Measurements from ENCODE around the gene SNX30. TPM values are rescaled to one million over a fixed set of nuclear protein-coding genes. Genes with fewer than 3 reads are reported as not detected.

SNX30 gene
- total RNA-seq, 4 donors from 2014 or later = 18.2 to 46.4 (median 26.2) TPM

DNA sequence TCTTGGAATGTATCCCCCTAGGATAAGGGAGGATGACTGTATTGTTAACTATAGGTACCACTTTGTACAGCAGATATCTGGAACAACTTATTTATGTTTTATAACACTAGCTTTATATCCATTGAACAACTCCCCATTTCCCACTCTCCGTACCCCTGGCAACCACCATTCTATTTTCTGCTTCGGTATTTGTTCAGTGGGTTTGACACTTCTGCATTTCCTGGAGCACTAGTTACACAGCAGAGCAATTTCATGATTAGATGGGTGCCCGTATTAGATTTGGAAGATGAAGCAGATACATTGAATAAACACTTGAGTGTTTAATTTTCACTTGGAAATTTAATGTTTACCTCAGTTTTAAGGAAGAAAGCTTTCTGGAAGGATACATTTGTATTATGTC lies 72.7 kb downstream of the SNX30 start:
- peaks cover 0 to 7% (median 0%) of the 10 kb centered on the region in 3 donors for H3K36me3 ChIP-seq
- no peak overlapping the region for H3K27ac ChIP-seq
- H3K4me1 ChIP-seq = no peaks in the 10 kb centered on the region
- TF ChIP-seq, protein P1, sequence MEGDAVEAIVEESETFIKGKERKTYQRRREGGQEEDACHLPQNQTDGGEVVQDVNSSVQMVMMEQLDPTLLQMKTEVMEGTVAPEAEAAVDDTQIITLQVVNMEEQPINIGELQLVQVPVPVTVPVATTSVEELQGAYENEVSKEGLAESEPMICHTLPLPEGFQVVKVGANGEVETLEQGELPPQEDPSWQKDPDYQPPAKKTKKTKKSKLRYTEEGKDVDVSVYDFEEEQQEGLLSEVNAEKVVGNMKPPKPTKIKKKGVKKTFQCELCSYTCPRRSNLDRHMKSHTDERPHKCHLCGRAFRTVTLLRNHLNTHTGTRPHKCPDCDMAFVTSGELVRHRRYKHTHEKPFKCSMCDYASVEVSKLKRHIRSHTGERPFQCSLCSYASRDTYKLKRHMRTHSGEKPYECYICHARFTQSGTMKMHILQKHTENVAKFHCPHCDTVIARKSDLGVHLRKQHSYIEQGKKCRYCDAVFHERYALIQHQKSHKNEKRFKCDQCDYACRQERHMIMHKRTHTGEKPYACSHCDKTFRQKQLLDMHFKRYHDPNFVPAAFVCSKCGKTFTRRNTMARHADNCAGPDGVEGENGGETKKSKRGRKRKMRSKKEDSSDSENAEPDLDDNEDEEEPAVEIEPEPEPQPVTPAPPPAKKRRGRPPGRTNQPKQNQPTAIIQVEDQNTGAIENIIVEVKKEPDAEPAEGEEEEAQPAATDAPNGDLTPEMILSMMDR (IDR thresholded peaks at IDR 0.05) = no peak
- no peak for TF ChIP-seq POLR2A (IDR thresholded peaks at IDR 0.05)
- H3K9me3 ChIP-seq = no peaks in the 10 kb centered on the region
- no peak for DNase-seq
- H3K27me3 ChIP-seq = no peaks in the 10 kb centered on the region
- no peak overlapping the region for H3K4me3 ChIP-seq

DNA sequence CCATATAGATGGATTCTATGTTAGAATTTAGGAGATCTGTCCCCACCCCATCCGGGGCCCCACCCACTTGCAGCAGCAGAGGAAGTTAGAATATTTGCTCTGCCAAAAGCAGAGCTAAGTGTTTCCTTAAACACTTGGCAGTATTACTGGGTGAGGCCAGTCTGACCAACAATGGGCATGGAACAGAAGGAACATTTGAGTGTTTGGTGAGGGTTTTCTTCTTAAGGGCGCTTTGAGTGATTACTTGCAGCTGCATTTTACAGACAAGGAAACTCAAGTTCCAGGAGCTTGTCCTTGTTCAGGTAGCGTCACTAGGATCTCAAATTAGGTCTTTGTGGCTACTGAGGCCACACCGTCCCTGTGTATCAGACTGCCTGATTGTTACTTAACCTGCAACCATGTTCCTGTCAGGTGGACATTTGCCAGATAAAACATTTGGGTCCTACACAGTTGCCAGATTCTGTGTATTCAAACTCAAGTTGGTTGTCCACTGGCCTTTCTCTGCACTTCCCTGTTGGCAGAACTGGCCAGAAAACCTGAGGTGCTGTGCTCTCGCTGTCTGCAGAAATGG lies 80.8 kb downstream of the SNX30 start:
- DNase-seq = no peak
- H3K36me3 ChIP-seq = peaks cover 0 to 7% (median 0%) of the 10 kb centered on the region in 3 donors
- H3K4me3 ChIP-seq = no peak overlapping the region
- peak overlapping the region in 1 of 4 donors; percentile 42 for H3K27ac ChIP-seq
- peaks cover 0 to 19% (median 2%) of the 10 kb centered on the region in 4 donors for H3K4me1 ChIP-seq
- no peak for TF ChIP-seq POLR2A (IDR thresholded peaks at IDR 0.05)
- no peaks in the 10 kb centered on the region for H3K27me3 ChIP-seq
- H3K9me3 ChIP-seq = no peaks in the 10 kb centered on the region

DNA sequence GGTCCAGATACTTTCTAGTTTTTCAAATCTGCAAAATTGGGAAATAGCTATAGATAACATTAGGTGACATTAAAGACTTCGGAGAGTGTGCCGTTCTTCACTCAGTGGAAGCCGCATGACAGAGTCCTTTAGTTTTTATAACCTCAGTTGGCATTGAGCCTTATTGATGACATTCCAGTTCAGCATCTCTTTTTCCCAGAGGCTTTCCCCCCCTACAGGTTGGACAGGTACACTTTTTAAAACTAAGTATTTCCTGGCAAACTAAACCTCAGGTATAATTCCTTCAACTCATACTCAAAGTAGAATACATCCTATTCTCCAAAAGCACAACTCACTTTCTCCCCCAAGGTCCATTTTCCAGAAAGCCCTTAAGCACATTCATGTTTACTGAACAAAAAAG lies 81.4 kb downstream of the SNX30 start:
- TF ChIP-seq, protein P1 (IDR thresholded peaks at IDR 0.05) = no peak
- TF ChIP-seq POLR2A (IDR thresholded peaks at IDR 0.05) = no peak
- H3K27ac ChIP-seq = peak overlapping the region in 1 of 4 donors; percentile 42
- DNase-seq = no peak
- no peaks in the 10 kb centered on the region for H3K9me3 ChIP-seq
- peaks cover 0 to 19% (median 2%) of the 10 kb centered on the region in 4 donors for H3K4me1 ChIP-seq
- peaks cover 0 to 7% (median 0%) of the 10 kb centered on the region in 3 donors for H3K36me3 ChIP-seq
- no peaks in the 10 kb centered on the region for H3K27me3 ChIP-seq
- H3K4me3 ChIP-seq = no peak overlapping the region

DNA sequence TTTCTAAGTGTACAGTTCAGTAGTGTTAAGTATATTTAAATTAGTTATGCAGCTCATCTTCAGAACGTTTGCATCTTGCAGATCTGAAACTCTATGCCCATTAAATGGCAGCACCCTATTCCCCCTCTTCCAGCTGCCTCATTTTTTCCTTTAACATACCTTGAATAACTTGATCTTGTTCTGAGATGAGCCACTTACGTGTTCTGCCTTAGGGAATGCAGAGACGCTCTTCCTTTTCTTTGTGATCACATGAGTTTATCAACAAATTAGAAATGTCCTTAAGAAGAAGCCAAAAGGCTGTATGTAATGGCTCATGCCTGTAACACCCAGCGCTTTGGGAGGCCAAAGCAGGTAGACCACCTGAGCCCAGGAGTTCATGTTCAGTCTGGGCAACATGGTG lies 82.5 kb downstream of the SNX30 start:
- Histone ChIP-seq H3K27me3 (no peaks in the 10 kb centered on the region), H3K36me3 (peaks cover 0 to 7% (median 0%) of the 10 kb centered on the region in 3 donors), H3K9me3 (no peaks in the 10 kb centered on the region), H3K4me3 (no peak overlapping the region), H3K4me1 (peaks cover 0 to 19% (median 2%) of the 10 kb centered on the region in 4 donors), H3K27ac (no peak overlapping the region)
- TF ChIP-seq POLR2A (IDR thresholded peaks at IDR 0.05) = no peak
- TF ChIP-seq, protein P1 (IDR thresholded peaks at IDR 0.05) = no peak
- no peak for DNase-seq

DNA sequence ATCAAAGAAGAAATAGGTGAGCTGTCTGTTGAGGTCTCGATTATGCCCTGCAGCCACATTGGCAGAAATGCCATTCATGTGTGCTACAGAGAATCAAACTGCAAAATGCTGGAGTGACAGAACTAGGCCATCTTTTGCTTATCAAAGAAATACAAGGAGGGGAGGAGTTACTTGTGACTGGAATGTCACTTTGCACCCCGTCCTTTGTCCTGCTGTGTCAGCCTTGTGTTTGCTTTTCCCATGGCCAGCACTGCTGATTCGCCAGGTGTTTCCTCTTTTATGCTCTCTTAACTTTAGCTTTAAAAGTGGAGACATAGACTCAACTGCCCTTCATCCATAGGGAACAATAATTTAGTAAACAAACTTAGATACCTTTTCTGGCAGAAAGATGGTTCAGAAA lies 85.8 kb downstream of the SNX30 start:
- peak overlapping the region in 3 of 4 donors; percentile 19 to 86 (median 63) for H3K27ac ChIP-seq
- no peak for TF ChIP-seq POLR2A (IDR thresholded peaks at IDR 0.05)
- TF ChIP-seq, protein P1 (IDR thresholded peaks at IDR 0.05) = no peak
- H3K4me3 ChIP-seq = no peak overlapping the region
- H3K9me3 ChIP-seq = no peaks in the 10 kb centered on the region
- peaks cover 0 to 16% (median 2%) of the 10 kb centered on the region in 4 donors for H3K4me1 ChIP-seq
- H3K36me3 ChIP-seq = peaks cover 0 to 15% (median 0%) of the 10 kb centered on the region in 3 donors
- no peaks in the 10 kb centered on the region for H3K27me3 ChIP-seq
- peak in 2 of 3 donors; percentile 58 to 80 for DNase-seq

DNA sequence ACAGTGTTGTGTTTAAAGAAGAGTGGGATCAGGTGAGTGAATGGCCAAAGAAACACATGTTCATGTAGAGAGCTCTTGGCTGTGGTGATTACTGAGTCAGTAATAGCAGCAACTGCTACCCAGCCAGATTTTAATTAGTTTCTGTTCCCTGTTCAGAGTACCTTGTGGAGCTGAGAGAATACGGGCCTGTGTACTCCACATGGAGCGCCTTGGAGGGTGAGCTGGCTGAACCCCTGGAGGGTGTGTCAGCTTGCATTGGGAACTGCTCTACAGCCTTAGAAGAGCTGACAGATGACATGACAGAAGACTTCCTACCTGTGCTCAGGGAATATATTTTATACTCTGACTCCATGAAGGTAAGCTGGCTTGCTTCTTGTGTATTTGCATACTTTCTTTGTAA lies 87.8 kb downstream of the SNX30 start:
- Histone ChIP-seq H3K9me3 (no peaks in the 10 kb centered on the region), H3K4me3 (no peak overlapping the region), H3K36me3 (peaks cover 0 to 9% (median 0%) of the 10 kb centered on the region in 3 donors), H3K27me3 (no peaks in the 10 kb centered on the region), H3K4me1 (peaks cover 0 to 12% (median 2%) of the 10 kb centered on the region in 4 donors), H3K27ac (no peak overlapping the region)
- no peak for TF ChIP-seq POLR2A (IDR thresholded peaks at IDR 0.05)
- TF ChIP-seq, protein P1 (IDR thresholded peaks at IDR 0.05) = no peak
- no peak for DNase-seq

Data from Peyer's patch (tissue), 4 donors.